ENCODE measurements around the gene TKT. TPM values are rescaled to one million over a fixed set of nuclear protein-coding genes. Genes with fewer than 3 reads are reported as not detected.
"Not testable (repeated sequence)": the region's sequence is repeated elsewhere in the genome, so short reads cannot be mapped to it uniquely, and the experiment has no call there.

TKT gene
- 100 to 1,000 TPM; 123 to 125 TPM for total RNA-seq
- long read RNA-seq, donor 1, transcript TKT-208 (14 exons, 3,010 nt): major isoform, 75 of 100 reads
- long read RNA-seq, donor 1, partial matches to known transcripts: 19 of 100 reads
- long read RNA-seq, donor 1, other reads (novel, unspliced or antisense): 4 of 100 reads
- long read RNA-seq, donor 2, transcript TKT-208 (14 exons, 3,010 nt): major isoform, 693 of 794 reads
- long read RNA-seq, donor 2, partial matches to known transcripts: 64 of 794 reads
- long read RNA-seq, donor 2, other reads (novel, unspliced or antisense): 30 of 794 reads

GRCh38 chr3:53255775-53256703 is at the start of gene TKT:
Gene TKT (minus strand): TSS chr3:53256022. CDS start chr3:53255942, 80 bp downstream.
- intact Hi-C loops (cut with DNase I): no loop called here
- DNase-seq (ENCODE audit: low spot score): peak; percentile 95

GRCh38 chr3:53303957-53304356 is 48.1 kb upstream of the TKT start:
- intact Hi-C loops (cut with DNase I): no loop called here
- DNase-seq (ENCODE audit: low spot score): no peak

GRCh38 chr3:53303549-53303948 is 47.7 kb upstream of the TKT start:
- intact Hi-C loops (cut with DNase I): no loop called here
- no peak for DNase-seq (ENCODE audit: low spot score)

GRCh38 chr3:53300826-53301225 is 45.0 kb upstream of the TKT start:
- intact Hi-C loops (cut with DNase I): no loop called here

GRCh38 chr3:53299611-53300023 is 43.8 kb upstream of the TKT start:
- intact Hi-C loops (cut with DNase I): loop anchor here (10.0 kb wide), 2 partner anchors 405 to 415 kb away; no protein-coding TSS in a partner anchor
- DNase-seq (ENCODE audit: low spot score): not testable (repeated sequence)

More at GRCh38 chr3:53300826-53301225, 45.0 kb upstream of the TKT start:
- DNase-seq (ENCODE audit: low spot score): no peak

- DNase-seq (ENCODE audit: low spot score): no peak
- intact Hi-C loops (cut with DNase I): loop anchor here (10.0 kb wide), 2 partner anchors 409 to 419 kb away; no protein-coding TSS in a partner anchor
These were observed 39.6 kb upstream of the TKT start for GRCh38 chr3:53295410-53295809.

GRCh38 chr3:53293867-53294266 is 38.0 kb upstream of the TKT start:
- DNase-seq (ENCODE audit: low spot score): no peak
- intact Hi-C loops (cut with DNase I): loop anchor here (10.0 kb wide), 2 partner anchors 411 to 421 kb away; no protein-coding TSS in a partner anchor

- no peak for DNase-seq (ENCODE audit: low spot score)
- intact Hi-C loops (cut with DNase I): no loop called here
These were observed 32.4 kb upstream of the TKT start for GRCh38 chr3:53288214-53288613.

- intact Hi-C loops (cut with DNase I): no loop called here
- DNase-seq (ENCODE audit: low spot score): no peak
These were observed 31.4 kb upstream of the TKT start for GRCh38 chr3:53287131-53287629.

GRCh38 chr3:53286727-53287126 is 30.9 kb upstream of the TKT start:
- DNase-seq (ENCODE audit: low spot score): no peak
- intact Hi-C loops (cut with DNase I): no loop called here

- intact Hi-C loops (cut with DNase I): no loop called here
- DNase-seq (ENCODE audit: low spot score): no peak
These were observed 26.8 kb upstream of the TKT start for GRCh38 chr3:53282581-53282980.

GRCh38 chr3:53278667-53279066 is 22.8 kb upstream of the TKT start:
- intact Hi-C loops (cut with DNase I): no loop called here
- no peak for DNase-seq (ENCODE audit: low spot score)

- intact Hi-C loops (cut with DNase I): no loop called here
- DNase-seq (ENCODE audit: low spot score): no peak
These were observed 19.2 kb upstream of the TKT start for GRCh38 chr3:53274938-53275605.

GRCh38 chr3:53273146-53273670 is 17.4 kb upstream of the TKT start:
- intact Hi-C loops (cut with DNase I): no loop called here
- no peak for DNase-seq (ENCODE audit: low spot score)

GRCh38 chr3:53269888-53270880 is 14.4 kb upstream of the TKT start:
- peak; percentile 92 for DNase-seq (ENCODE audit: low spot score)
- intact Hi-C loops (cut with DNase I): no loop called here

- intact Hi-C loops (cut with DNase I); DNase-seq (ENCODE audit: low spot score): not testable (repeated sequence)
These were observed 13.4 kb upstream of the TKT start for GRCh38 chr3:53269193-53269592.

- intact Hi-C loops (cut with DNase I): no loop called here
These were observed 11.9 kb upstream of the TKT start for GRCh38 chr3:53267766-53268165.

GRCh38 chr3:53264718-53265117 is 8.9 kb upstream of the TKT start:
- intact Hi-C loops (cut with DNase I): no loop called here
- DNase-seq (ENCODE audit: low spot score): peak; percentile 26

More at GRCh38 chr3:53267766-53268165, 11.9 kb upstream of the TKT start:
- DNase-seq (ENCODE audit: low spot score): no peak
